Stomach (tissue), 9 donors: Measurements from ENCODE around the gene CSAD. TPM values are rescaled to one million over a fixed set of nuclear protein-coding genes. Genes with fewer than 3 reads are reported as not detected.
A peak's percentile ranks its signal among the peaks of the same experiment; 100 is the strongest.

Source experiments
- DNase-seq, 2 donors: peaks; one replicate each; pipeline versions ENCODE4 v3.0.0 to v3.0.0-alpha.2; 2013 to 2019
- H3K27ac ChIP-seq, 5 donors: fragments of 200-600 bp in 4 of 5; sonication (generic) in 4 of 5; one replicate each; pipeline ENCODE4 v1.5.1; 2013 to 2019; ENCODE audit warnings: mild to moderate bottlenecking in 1 of 5, moderate library complexity in 1 of 5
- H3K27me3 ChIP-seq, 3 donors: fragments of 200-600 bp; sonication (generic); one replicate each; pipeline ENCODE4 v1.5.1; 2017 to 2019; ENCODE audit warnings: mixed run types in 1 of 3
- H3K36me3 ChIP-seq, 4 donors: fragments of 200-600 bp; sonication (generic); 1 replicate in 3 of 4; 2 replicates in 1 of 4; pipeline ENCODE4 v1.5.1; 2016 to 2019
- H3K4me1 ChIP-seq, 4 donors: fragments of 200-600 bp; sonication (generic); one replicate each; pipeline ENCODE4 v1.5.1; 2016 to 2019
- H3K4me3 ChIP-seq, 4 donors: fragments of 200-600 bp; sonication (generic) in 3 of 4; one replicate each; pipeline ENCODE4 v1.5.1; 2016 to 2019; ENCODE audit warnings: mild to moderate bottlenecking in 1 of 4
- H3K9me3 ChIP-seq, 4 donors: fragments of 200-600 bp; sonication (generic); one replicate each; pipeline ENCODE4 v1.5.1; 2016 to 2019
- EP300 ChIP-seq: sonication (generic); formaldehyde crosslinking; IDR thresholded peaks from one replicate; pipeline ENCODE4 v1.6.1; 2017; ENCODE audit warnings: antibody characterized with exemption
- POLR2A ChIP-seq, 4 donors: fragments of 450-650 bp; IDR thresholded peaks; one replicate each; pipeline ENCODE4 v1.6.1; 2016; ENCODE audit warnings: antibody characterized with exemption in 4 of 4, control low read depth in 2 of 4, mild to moderate bottlenecking in 1 of 4, moderate library complexity in 1 of 4
- POLR2AphosphoS5 ChIP-seq, 3 donors: sonication (generic); formaldehyde crosslinking; IDR thresholded peaks; one replicate each; pipeline ENCODE4 v1.6.1; 2016; ENCODE audit warnings: antibody characterized with exemption in 3 of 3
- WGBS, 5 donors: extraction: QIAGEN DNeasy Blood & Tissue Kit in 3 of 5; methylation state at CpG; one replicate each; pipeline versions ENCODE4 v1.1.5 to v1.1.7; 2013 to 2018; 5-methylcytosine and 5-hydroxymethylcytosine counted together
- intact Hi-C: fragments of 100-400 bp; cut with DNase I; formaldehyde crosslinking; loops from one replicate; pipeline ENCODE4 v1.15.1; 2023; ENCODE audit warnings: low total_unique reads
- polyA plus RNA-seq, 3 donors: library from polyadenylated mRNA; stranded (reverse); fragments of 200-250 nt; gene quantifications; one replicate each; pipeline ENCODE4 v1.2.3, GENCODE V29; 2013
- total RNA-seq, 5 donors: library from RNA; depleted of rRNA; stranded (reverse); fragments of >200 nt; gene quantifications; one replicate each; pipeline versions ENCODE4 v1.1.0 to v1.2.3, GENCODE V29; 2014 to 2016
- TF ChIP-seq, protein P1 (sequence below), 7 experiments: fragments of 450-650 bp in 4 of 7; fragments of 200-600 bp in 3 of 7; sonication (generic) in 3 of 7; IDR thresholded peaks; one replicate each; pipeline ENCODE4 v1.5.1; 2016 to 2019; ENCODE audit warnings: antibody characterized with exemption in 7 of 7, control low read depth in 2 of 7, mild to moderate bottlenecking in 1 of 7
- donor health status: healthy with polysubstance abuse.
- donor health status: Bipolar disorder and iron deficiency.
- donor health status: healthy.

The CSAD gene
- total and polyA plus RNA-seq, 8 donors: 4.6 to 334 (median 35.5) TPM

DNA sequence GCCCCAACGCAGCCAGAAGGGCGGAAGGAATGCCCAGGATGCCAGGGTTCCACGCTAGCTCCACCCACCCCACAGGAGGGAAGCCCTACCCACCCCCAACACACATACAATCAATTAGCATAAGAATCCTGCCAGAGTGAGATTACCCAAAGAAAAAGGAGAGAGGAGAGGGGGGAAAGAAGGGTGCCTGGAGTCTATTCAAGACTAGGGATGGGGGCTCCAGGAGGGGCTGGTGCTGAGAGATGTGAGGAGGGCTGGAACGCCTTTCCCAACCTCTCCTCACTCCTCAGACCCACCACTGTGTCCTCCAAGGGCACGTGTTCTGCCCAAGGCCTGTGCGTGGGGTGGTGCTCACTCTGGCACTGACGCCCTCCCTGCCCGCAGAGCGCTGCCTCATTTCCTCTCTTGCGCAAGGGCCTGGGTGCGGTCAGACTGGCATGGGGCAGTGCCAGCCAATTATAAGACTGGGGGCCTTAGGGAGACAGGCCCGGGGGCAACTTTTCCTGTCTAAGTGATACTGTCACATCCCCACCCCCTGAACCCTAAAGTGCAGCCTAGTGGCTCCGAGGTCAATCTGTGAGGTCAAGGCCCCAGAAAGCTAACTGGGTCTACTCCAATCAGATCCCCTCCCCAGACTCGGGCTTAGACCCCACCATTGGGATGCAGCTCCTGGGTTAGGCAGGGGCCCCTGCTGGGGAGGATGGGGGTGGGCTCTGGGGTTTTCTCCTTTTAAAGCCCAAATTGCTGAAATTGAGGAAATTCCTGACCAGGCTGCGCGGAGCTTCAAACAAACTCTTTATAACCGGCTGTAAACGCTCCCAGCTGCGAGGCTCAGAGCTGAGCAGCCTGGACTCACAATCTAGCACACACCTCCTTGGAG lies 36.6 kb upstream of the CSAD start:
- peak overlapping the region in 3 of 4 donors; percentile 63 to 88 (median 81) for H3K4me3 ChIP-seq
- WGBS, 5 donors: 35 to 53% (median 49%) methylated on average over 16 to 19 of the region's 19 CpGs
- no peaks in the 10 kb centered on the region for H3K27me3 ChIP-seq
- DNase-seq: peak in 1 of 2 donors; percentile 62
- TF ChIP-seq POLR2AphosphoS5 (IDR thresholded peaks at IDR 0.05): peak in 2 of 3 donors; percentile 19 to 43
- TF ChIP-seq, protein P1, sequence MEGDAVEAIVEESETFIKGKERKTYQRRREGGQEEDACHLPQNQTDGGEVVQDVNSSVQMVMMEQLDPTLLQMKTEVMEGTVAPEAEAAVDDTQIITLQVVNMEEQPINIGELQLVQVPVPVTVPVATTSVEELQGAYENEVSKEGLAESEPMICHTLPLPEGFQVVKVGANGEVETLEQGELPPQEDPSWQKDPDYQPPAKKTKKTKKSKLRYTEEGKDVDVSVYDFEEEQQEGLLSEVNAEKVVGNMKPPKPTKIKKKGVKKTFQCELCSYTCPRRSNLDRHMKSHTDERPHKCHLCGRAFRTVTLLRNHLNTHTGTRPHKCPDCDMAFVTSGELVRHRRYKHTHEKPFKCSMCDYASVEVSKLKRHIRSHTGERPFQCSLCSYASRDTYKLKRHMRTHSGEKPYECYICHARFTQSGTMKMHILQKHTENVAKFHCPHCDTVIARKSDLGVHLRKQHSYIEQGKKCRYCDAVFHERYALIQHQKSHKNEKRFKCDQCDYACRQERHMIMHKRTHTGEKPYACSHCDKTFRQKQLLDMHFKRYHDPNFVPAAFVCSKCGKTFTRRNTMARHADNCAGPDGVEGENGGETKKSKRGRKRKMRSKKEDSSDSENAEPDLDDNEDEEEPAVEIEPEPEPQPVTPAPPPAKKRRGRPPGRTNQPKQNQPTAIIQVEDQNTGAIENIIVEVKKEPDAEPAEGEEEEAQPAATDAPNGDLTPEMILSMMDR (IDR thresholded peaks at IDR 0.05): no peak
- intact Hi-C loops: loop anchor here (10.0 kb wide), 1 partner anchor 68 kb away; no protein-coding TSS in a partner anchor
- H3K9me3 ChIP-seq: no peaks in the 10 kb centered on the region
- H3K36me3 ChIP-seq: peaks cover 22 to 34% (median 31%) of the 10 kb centered on the region in 4 donors
- H3K4me1 ChIP-seq: peaks cover 45 to 84% (median 75%) of the 10 kb centered on the region in 4 donors
- peak overlapping the region; percentile 34 to 99 (median 98) for H3K27ac ChIP-seq

DNA sequence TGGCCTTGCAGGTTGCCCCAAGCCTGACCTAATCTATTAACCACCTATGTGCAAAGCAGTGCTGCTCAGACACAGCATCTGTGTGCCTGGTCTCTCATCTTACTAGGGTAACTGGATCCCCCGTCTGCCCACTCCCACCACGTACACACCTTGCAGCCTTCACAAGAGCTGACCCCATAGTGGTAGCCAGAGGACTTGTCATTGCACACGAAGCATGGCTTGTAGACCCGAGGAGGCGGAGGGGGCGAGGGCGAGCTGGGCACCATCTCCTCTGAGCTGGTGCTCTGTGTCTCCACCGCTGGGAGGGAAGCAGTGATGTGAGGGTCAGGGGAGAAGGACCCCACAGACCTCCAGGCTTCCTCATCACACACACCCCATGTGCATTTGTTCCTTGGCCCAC lies 34.8 kb upstream of the CSAD start:
- peaks cover 40 to 52% (median 49%) of the 10 kb centered on the region in 4 donors for H3K36me3 ChIP-seq
- H3K27ac ChIP-seq: peak overlapping the region in 4 of 5 donors; percentile 35 to 99 (median 98)
- TF ChIP-seq POLR2A (IDR thresholded peaks at IDR 0.05) (no peak), POLR2AphosphoS5 (IDR thresholded peaks at IDR 0.05) (no peak), EP300 (no peak)
- TF ChIP-seq, protein P1 (IDR thresholded peaks at IDR 0.05): no peak
- H3K4me1 ChIP-seq: peaks cover 40 to 76% (median 65%) of the 10 kb centered on the region in 4 donors
- no peaks in the 10 kb centered on the region for H3K9me3 ChIP-seq
- WGBS, 5 donors: 81 to 89% (median 87%) methylated on average over 5 to 8 of the region's 8 CpGs
- no peak for DNase-seq
- intact Hi-C loops: loop anchor here (10.0 kb wide), 1 partner anchor 69 kb away; no protein-coding TSS in a partner anchor
- no peaks in the 10 kb centered on the region for H3K27me3 ChIP-seq
- H3K4me3 ChIP-seq: no peak overlapping the region

DNA sequence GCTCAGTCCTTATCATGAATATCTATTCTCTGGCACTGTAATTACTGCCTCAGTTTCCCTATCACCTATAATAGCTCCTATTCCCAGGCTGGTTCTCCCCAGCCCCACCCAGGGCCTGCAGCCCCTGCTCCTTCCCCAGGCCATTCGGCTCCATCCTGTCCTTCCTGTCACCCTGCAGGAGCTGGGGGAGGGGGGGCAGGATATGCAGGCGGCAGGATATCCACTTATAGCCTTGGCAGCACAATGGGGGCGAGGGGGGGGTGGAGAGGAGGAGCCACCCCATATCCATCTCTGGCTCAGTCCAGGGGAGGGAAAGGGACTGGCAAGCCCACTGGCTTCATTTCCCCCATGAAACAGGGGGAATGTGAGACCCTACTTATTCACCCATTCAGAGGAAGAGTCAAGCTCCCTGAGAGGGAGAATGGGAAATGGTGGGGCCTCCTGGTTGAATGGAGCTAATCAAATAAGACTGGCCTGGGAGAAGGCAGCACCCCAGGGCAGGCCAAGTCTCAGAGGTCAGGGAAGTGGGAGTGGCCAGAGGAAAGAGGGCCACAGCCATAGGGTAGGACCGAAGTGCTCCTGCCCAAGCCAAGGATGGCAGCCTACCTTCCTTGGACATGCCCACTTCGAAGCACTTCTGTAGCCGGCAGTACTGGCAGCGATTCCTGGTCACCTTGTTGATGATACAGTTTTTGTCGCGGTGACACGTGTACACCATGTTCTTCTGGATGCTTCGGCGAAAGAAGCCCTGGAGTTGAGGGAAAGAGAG lies 34.1 kb upstream of the CSAD start:
- H3K36me3 ChIP-seq: peaks cover 41 to 58% (median 56%) of the 10 kb centered on the region in 4 donors
- H3K4me1 ChIP-seq: peaks cover 40 to 70% (median 59%) of the 10 kb centered on the region in 4 donors
- TF ChIP-seq POLR2A (IDR thresholded peaks at IDR 0.05): no peak
- TF ChIP-seq, protein P1 (IDR thresholded peaks at IDR 0.05): no peak
- no peak for TF ChIP-seq EP300
- no peak for TF ChIP-seq POLR2AphosphoS5 (IDR thresholded peaks at IDR 0.05)
- no peak overlapping the region for H3K4me3 ChIP-seq
- peak overlapping the region in 3 of 5 donors; percentile 35 to 99 (median 99) for H3K27ac ChIP-seq
- intact Hi-C loops: loop anchor here (10.0 kb wide), 1 partner anchor 70 kb away; no protein-coding TSS in a partner anchor
- DNase-seq: peak in 1 of 2 donors; percentile 57
- H3K9me3 ChIP-seq: no peaks in the 10 kb centered on the region
- WGBS, 5 donors: 60 to 79% (median 77%) methylated on average over 11 to 12 of the region's 12 CpGs
- H3K27me3 ChIP-seq: no peaks in the 10 kb centered on the region

DNA sequence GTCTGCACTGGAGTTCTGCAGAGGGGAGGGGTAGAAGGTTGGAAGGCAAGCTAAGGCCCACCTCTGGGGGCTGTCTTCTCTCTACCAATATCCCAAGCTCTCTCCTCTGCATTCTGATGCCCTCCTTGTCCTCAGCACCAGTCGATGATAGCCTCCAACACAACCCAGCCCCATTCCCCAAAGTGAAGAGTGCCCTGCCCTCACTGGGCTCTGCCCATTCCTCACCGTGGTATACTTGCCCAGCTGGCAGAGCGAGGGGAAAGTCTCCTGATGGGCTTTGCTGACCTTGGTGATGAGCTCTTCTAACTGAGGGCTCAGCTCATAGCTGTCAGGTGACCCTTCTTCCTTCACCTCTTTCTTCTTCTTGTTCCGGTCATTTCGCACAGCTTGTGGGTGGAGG lies 33.5 kb upstream of the CSAD start:
- no peak for DNase-seq
- intact Hi-C loops: loop anchor here (10.0 kb wide), 1 partner anchor 71 kb away; no protein-coding TSS in a partner anchor
- WGBS, 5 donors: 76 to 87% (median 84%) methylated on average over 5 of the region's 5 CpGs

More for the DNA sequence above, 33.5 kb upstream of the CSAD start:
- Histone ChIP-seq H3K4me1 (peaks cover 37 to 68% (median 55%) of the 10 kb centered on the region in 4 donors), H3K9me3 (no peaks in the 10 kb centered on the region), H3K27ac (peak overlapping the region in 3 of 5 donors; percentile 25 to 99 (median 99)), H3K27me3 (no peaks in the 10 kb centered on the region), H3K4me3 (no peak overlapping the region), H3K36me3 (peaks cover 41 to 59% (median 57%) of the 10 kb centered on the region in 4 donors)
- TF ChIP-seq EP300 (no peak), POLR2A (IDR thresholded peaks at IDR 0.05) (no peak), POLR2AphosphoS5 (IDR thresholded peaks at IDR 0.05) (no peak)
- TF ChIP-seq, protein P1 (IDR thresholded peaks at IDR 0.05): no peak
